Stimulated activated CD4-positive, alpha-beta T cell treated with anti-CD3 and anti-CD28 coated beads, Interleukin-2, amount 100 ng/mL, for 4 hours (primary cell): Measurements from ENCODE around the gene PYCARD.
"Not testable (repeated sequence)": the region's sequence is repeated elsewhere in the genome, so short reads cannot be mapped to it uniquely, and the experiment has no call there.

ENCODE experiments used
- DNase-seq: peaks from one replicate; pipeline ENCODE4 v3.0.0-alpha.2; 2020; ENCODE audit warnings: low read depth

The PYCARD gene

DNA sequence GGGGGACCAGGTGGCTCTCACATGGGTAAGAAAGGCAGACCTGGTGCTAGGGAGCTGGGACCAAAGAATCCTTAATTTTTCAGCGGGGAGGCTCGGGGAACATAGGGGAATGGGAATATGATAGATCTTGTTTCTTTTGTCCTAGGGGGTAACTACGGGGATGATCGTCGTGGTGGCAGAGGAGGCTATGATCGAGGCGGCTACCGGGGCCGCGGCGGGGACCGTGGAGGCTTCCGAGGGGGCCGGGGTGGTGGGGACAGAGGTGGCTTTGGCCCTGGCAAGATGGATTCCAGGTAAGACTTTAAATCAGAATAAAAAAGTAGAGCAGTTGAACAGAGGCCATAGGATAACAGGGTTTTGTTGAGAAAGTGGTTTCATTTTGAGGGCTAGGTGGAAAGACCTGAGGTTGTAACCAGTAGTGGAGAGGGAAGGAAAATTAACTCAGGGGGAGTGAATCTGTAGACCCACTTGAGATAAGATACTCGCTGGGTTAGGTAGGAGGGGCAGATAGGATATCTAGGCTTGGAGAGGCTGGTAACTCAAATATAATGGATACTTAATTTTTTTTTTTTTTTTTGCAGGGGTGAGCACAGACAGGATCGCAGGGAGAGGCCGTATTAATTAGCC lies 11.6 kb downstream of the PYCARD start:
- no peak for DNase-seq

- no peak for DNase-seq
These were observed 12.5 kb downstream of the PYCARD start for GRCh38 chr16:31190061-31190460.

DNA sequence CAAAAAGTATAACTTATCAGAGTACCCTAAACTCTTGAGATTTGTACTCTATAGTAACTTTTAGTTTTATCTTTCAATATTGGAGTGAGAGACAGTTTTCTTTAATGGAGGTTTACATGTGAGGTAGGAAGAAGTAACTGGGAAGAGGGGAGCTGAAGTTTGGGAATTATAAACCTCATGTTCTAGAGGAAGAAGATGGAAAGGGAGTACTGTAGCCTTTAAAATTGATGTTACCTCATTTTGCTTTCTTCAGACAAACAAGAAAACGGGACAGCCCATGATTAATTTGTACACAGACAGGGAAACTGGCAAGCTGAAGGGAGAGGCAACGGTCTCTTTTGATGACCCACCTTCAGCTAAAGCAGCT lies 13.2 kb downstream of the PYCARD start:
- DNase-seq: no peak

DNA sequence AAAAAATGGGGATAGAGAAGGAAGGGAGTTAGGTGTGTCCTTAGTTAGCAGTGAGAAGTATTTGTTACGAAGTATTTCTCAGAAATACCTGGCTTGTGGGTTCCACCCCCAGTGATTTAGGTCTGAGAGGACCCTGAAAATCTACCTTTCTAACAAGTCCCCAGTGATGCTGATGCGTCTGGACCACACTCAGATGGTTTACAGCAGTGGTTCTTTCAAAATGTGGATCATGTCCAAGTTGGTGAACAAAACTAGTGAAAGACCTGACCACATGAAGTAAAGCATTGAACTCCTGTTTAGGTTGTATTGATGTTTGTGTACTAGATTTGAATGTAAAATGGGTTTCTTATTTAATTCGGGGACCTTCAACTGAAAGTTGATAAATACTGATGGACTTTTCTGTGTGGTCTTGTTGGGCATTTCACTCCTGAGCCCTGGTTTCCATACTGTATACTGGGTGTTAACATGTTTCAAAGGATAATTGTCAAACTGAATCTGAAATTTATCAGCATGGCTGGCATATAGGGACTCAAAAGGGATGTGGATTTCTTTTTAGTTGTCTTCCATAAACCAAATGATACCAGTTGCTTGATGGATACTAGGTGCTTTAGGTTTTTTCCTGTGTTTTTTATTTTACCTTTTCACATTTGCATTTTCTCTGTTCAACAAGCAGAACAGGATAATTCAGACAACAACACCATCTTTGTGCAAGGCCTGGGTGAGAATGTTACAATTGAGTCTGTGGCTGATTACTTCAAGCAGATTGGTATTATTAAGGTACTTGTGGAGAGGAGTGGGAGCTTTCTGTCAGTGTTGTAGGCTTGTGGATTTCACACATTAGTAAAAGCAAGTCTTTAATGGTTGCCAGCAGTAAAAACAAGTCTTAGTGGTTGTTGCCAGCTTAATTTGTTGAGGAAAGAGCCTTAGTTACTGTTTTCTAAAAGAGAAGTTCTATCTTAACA lies 13.8 kb downstream of the PYCARD start:
- no peak for DNase-seq

DNA sequence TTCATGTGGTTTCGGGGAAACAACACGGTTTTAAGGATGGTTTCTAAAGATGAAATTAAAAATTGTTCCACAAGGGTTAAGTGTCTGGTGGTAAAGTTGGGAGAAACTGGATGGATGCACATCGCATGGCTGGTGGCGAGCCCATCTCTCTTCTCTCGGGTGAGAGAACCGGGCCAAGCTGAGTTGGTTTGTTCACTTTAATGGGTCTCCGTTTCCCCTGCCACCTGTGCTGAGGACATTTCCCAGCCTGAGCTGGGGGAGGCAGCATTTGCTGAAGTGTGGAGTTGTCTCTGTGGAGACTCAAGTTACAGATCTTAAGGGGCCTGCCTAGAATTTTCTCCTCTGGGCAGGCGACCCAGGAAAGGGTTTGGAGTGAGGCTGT lies 14.8 kb downstream of the PYCARD start:
- DNase-seq: no peak

- no peak for DNase-seq
These were observed 15.4 kb downstream of the PYCARD start for GRCh38 chr16:31186930-31187807.

GRCh38 chr16:31186176-31186575 lies 16.4 kb downstream of the PYCARD start:
- no peak for DNase-seq

DNA sequence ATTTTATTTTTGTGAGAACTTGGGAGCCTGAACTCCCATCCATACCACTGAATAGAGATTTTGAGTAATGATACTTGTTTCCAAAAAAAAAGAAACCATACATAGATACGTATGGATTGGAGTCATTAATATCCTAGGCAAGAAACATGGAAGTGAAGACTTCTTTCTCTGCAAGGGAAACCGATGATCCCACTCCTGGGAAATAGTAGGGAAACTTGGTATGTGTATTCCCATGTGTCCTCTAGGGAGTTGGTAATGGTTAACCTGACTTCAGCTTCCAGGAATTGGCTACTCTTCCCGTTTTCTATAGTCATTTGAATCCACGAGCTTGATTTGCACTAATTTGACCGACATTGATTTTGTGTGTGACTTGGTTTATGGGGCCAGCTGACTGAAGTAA lies 17.2 kb downstream of the PYCARD start:
- DNase-seq: no peak

- DNase-seq: no peak
These were observed 17.7 kb downstream of the PYCARD start for GRCh38 chr16:31184888-31185287.

DNA sequence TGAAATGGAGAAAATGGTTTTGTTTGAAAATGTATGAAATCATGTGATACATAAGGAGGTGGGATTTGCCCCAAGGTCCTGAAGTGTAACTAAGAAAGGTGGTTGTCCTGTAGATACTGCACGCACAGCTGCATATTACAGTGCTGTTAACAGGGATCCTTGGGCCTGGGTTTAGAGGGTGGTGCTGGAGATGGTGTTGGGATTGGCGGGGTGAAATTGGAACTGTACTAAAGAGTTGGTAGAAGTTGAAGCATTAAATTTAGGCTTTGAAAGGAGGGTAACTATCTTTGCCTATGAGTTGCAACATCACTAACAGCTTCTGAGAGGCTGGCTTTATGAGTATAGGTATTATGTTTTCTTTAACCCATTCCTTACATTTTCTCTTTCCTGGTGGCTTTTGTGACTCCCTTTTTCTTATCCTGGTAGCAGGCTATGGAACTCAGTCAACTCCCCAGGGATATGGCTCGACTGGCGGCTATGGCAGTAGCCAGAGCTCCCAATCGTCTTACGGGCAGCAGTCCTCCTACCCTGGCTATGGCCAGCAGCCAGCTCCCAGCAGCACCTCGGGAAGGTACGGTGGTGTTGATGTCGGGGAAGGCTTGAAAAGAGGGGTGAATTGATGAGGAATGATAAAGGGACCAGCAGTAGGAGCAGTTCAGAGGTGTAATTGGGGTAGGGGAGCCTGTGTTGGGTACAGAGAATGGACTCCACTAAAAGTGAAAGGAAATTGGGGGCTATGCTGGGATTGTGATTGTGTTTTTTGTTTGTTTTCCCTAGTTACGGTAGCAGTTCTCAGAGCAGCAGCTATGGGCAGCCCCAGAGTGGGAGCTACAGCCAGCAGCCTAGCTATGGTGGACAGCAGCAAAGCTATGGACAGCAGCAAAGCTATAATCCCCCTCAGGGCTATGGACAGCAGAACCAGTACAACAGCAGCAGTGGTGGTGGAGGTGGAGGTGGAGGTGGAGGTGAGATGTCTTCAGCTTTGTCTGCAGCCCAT lies 18.8 kb downstream of the PYCARD start:
- no peak for DNase-seq

DNA sequence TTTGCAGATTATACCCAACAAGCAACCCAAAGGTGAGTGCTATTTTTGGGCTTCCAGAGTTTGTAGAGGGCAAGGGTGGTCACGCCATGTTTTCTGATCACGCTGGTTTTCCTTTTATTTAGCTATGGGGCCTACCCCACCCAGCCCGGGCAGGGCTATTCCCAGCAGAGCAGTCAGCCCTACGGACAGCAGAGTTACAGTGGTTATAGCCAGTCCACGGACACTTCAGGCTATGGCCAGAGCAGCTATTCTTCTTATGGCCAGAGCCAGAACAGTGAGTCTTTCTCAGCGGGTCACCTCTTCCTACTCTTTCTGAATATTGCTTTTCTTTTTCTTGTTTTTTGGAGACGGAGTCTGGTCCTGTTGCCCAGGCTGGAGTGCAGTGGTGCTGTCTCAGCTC lies 20.2 kb downstream of the PYCARD start:
- DNase-seq: no peak

GRCh38 chr16:31181102-31181830 lies 21.3 kb downstream of the PYCARD start:
- DNase-seq: no peak

GRCh38 chr16:31179747-31180459 lies 22.7 kb downstream of the PYCARD start, which contains the start of gene FUS:
Gene FUS, plus strand, starts transcription at chr16:31180139. Its CDS starts 76 bp downstream, at chr16:31180215.
- DNase-seq: peak; percentile 81

GRCh38 chr16:31179219-31179746 lies 23.3 kb downstream of the PYCARD start:
- no peak for DNase-seq

DNA sequence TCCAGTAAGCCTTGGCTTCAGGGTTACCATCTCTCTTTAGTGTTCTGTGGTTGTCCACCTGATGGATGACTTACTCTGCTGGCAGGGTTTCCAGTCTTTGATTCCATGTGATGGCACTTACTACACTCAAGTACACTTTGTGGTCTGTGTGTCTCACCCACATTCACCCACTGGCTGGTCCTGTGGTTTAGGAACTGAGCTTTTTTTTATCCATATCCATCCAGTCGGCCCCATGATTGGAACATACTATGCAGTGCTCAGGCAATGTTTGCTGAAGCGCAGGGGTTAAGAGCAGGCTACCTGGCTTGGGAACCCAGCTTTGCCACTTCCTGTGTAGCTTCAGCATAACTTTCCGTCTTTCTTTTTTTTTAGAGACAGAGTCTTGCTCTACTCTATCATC lies 25.4 kb downstream of the PYCARD start:
- no peak for DNase-seq

- not testable (repeated sequence) for DNase-seq
These were observed 32.5 kb downstream of the PYCARD start for GRCh38 chr16:31170048-31170447.

DNA sequence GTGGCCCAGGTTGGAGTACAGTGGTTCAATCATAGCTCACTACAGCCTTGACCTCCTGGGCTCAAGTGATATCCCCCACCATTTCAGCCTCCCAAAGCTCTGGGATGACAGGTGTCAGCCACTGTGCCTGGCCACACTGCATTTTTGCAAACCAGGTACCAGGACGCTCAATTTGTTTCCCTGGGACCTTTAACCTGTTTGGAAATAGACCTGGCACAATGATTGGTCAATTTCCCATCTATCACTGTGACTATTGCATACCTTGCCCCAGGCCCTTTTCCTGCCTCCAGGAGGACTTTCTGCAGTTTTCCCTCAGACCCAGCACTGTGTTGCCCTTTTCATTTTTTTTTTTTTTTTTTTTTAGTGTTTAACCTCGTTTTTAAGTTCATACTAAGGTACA lies 33.7 kb downstream of the PYCARD start:
- no peak for DNase-seq

DNA sequence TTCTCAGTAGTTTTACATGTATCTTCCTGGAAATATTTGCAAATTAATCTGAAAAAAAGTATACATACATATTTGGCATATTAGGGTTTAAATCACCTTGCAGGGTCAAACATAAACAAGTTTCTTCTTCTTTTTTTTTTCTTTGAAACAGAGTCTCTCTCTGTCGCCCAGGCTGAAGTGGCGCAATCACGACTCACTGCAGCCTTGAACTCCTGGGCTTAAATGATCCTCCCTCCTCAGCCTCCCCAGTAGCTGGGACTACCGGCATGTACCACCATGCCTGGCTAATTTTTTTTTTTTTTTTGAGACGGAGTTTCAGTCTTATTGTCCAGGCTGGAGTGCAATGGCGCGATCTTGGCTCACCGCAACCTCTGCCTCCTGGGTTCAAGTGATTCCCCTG lies 35.2 kb downstream of the PYCARD start:
- no peak for DNase-seq

DNA sequence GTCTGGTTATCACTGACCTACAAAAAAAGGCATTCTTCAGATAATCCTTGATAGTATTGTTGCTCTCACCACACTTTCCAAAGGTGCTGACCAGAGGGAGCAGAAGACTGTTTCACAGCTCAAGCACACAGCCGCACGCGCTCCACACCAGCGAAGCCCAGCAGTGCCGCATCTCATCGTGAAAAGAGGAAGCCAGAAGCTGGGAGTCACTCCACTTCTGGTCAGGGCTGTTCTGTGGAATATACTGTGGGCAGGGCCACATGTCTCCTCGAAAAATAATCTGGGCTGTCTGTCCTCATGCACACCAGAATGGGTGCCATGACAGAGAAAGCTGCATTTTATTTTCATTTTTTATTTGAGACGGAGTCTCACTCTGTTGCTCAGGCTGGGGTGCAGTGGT lies 45.4 kb downstream of the PYCARD start:
- DNase-seq: no peak
